ENCODE results near the gene MC5R. TPM values are rescaled to one million over a fixed set of nuclear protein-coding genes. Genes with fewer than 3 reads are reported as not detected.

MC5R gene
- total RNA-seq (2014; rRNA removed; shearing (Covaris generic)), result not detected in 2 replicates

GRCh38 chr18:13823707-13824395, at the start of gene MC5R:
TSS of gene MC5R (plus strand) at chr18:13824149. CDS start at chr18:13825766, 1,617 bp downstream.
- Histone ChIP-seq H3K4me3 (peak within 1 kb of the TSS; percentile 12; the same call in 1 of the 2 replicates), H3K27ac (no peak within 1 kb of the TSS), H3K36me3 (no peaks in the 10 kb centered on the region), H3K9me3 (replicated peaks) (no peaks in the 10 kb centered on the region), H3K27me3 (replicated peaks) (peaks cover 3% of the 10 kb centered on the region; the same call in 1 of the 2 replicates), H3K4me1 (replicated peaks) (peaks cover 5% of the 10 kb centered on the region; the same call in 1 of the 2 replicates)
- DNase-seq (ENCODE audit: low read depth in 1 of 2, low spot score in 2 of 2), result peak; percentile 42 to 57

GRCh38 chr18:13775058-13775457, 48.9 kb upstream of the MC5R start:
- Histone ChIP-seq H3K4me1 (replicated peaks) (no peaks in the 10 kb centered on the region), H3K36me3 (no peaks in the 10 kb centered on the region), H3K9me3 (replicated peaks) (no peaks in the 10 kb centered on the region), H3K4me3 (no peak overlapping the region), H3K27ac (no peak overlapping the region), H3K27me3 (replicated peaks) (no peaks in the 10 kb centered on the region)
- DNase-seq (ENCODE audit: low read depth in 1 of 2, low spot score in 2 of 2), result no peak

GRCh38 chr18:13791181-13791580, 32.8 kb upstream of the MC5R start:
- no peaks in the 10 kb centered on the region; the same call in 1 of the 2 replicates for H3K27me3 ChIP-seq (replicated peaks)
- no peaks in the 10 kb centered on the region for H3K36me3 ChIP-seq
- no peak overlapping the region for H3K4me3 ChIP-seq
- H3K27ac ChIP-seq, result no peak overlapping the region
- H3K9me3 ChIP-seq (replicated peaks), result no peaks in the 10 kb centered on the region
- no peak for DNase-seq (ENCODE audit: low read depth in 1 of 2, low spot score in 2 of 2)
- H3K4me1 ChIP-seq (replicated peaks), result no peaks in the 10 kb centered on the region

GRCh38 chr18:13793819-13794218, 30.1 kb upstream of the MC5R start:
- no peak overlapping the region for H3K4me3 ChIP-seq
- H3K27ac ChIP-seq, result no peak overlapping the region
- no peaks in the 10 kb centered on the region for H3K27me3 ChIP-seq (replicated peaks)
- H3K9me3 ChIP-seq (replicated peaks), result no peaks in the 10 kb centered on the region
- H3K36me3 ChIP-seq, result no peaks in the 10 kb centered on the region
- no peaks in the 10 kb centered on the region for H3K4me1 ChIP-seq (replicated peaks)
- no peak for DNase-seq (ENCODE audit: low read depth in 1 of 2, low spot score in 2 of 2)

- no peak for DNase-seq (ENCODE audit: low read depth in 1 of 2, low spot score in 2 of 2)
- Histone ChIP-seq H3K27ac (no peak overlapping the region), H3K4me3 (no peak overlapping the region), H3K36me3 (no peaks in the 10 kb centered on the region), H3K27me3 (replicated peaks) (peaks cover 5% of the 10 kb centered on the region; the same call in 1 of the 2 replicates), H3K9me3 (replicated peaks) (no peaks in the 10 kb centered on the region), H3K4me1 (replicated peaks) (no peaks in the 10 kb centered on the region)
Observed at GRCh38 chr18:13796515-13796914, 27.4 kb upstream of the MC5R start.

- DNase-seq (ENCODE audit: low read depth in 1 of 2, low spot score in 2 of 2), result no peak
- Histone ChIP-seq H3K27ac (no peak overlapping the region), H3K4me3 (no peak overlapping the region), H3K9me3 (replicated peaks) (no peaks in the 10 kb centered on the region), H3K27me3 (replicated peaks) (peaks cover 9% of the 10 kb centered on the region; the same call in 1 of the 2 replicates), H3K36me3 (no peaks in the 10 kb centered on the region), H3K4me1 (replicated peaks) (no peaks in the 10 kb centered on the region)
Observed at GRCh38 chr18:13797157-13797611, 26.8 kb upstream of the MC5R start.

GRCh38 chr18:13799396-13799795, 24.6 kb upstream of the MC5R start:
- H3K27ac ChIP-seq, result no peak overlapping the region
- no peak for DNase-seq (ENCODE audit: low read depth in 1 of 2, low spot score in 2 of 2)

GRCh38 chr18:13800505-13801259, 23.3 kb upstream of the MC5R start:
- no peaks in the 10 kb centered on the region for H3K4me1 ChIP-seq (replicated peaks)
- H3K36me3 ChIP-seq, result no peaks in the 10 kb centered on the region
- H3K4me3 ChIP-seq, result no peak overlapping the region
- DNase-seq (ENCODE audit: low read depth in 1 of 2, low spot score in 2 of 2), result peak; percentile 6 to 56
- H3K9me3 ChIP-seq (replicated peaks), result no peaks in the 10 kb centered on the region
- H3K27me3 ChIP-seq (replicated peaks), result peaks cover 9% of the 10 kb centered on the region; the same call in 1 of the 2 replicates
- no peak overlapping the region for H3K27ac ChIP-seq

More at GRCh38 chr18:13799396-13799795, 24.6 kb upstream of the MC5R start:
- H3K36me3 ChIP-seq, result no peaks in the 10 kb centered on the region
- H3K4me3 ChIP-seq, result no peak overlapping the region
- H3K27me3 ChIP-seq (replicated peaks), result peaks cover 9% of the 10 kb centered on the region; the same call in 1 of the 2 replicates
- no peaks in the 10 kb centered on the region for H3K9me3 ChIP-seq (replicated peaks)
- no peaks in the 10 kb centered on the region for H3K4me1 ChIP-seq (replicated peaks)

- Histone ChIP-seq H3K36me3 (no peaks in the 10 kb centered on the region), H3K4me3 (no peak overlapping the region), H3K4me1 (replicated peaks) (no peaks in the 10 kb centered on the region), H3K27ac (no peak overlapping the region), H3K27me3 (replicated peaks) (peaks cover 9% of the 10 kb centered on the region; the same call in 1 of the 2 replicates), H3K9me3 (replicated peaks) (no peaks in the 10 kb centered on the region)
- DNase-seq (ENCODE audit: low read depth in 1 of 2, low spot score in 2 of 2), result no peak
Observed at GRCh38 chr18:13801260-13801601, 22.7 kb upstream of the MC5R start.

GRCh38 chr18:13804305-13804704, 19.6 kb upstream of the MC5R start:
- Histone ChIP-seq H3K4me3 (no peak overlapping the region), H3K9me3 (replicated peaks) (no peaks in the 10 kb centered on the region; the same call in 1 of the 2 replicates), H3K36me3 (no peaks in the 10 kb centered on the region), H3K27me3 (replicated peaks) (peaks cover 9% of the 10 kb centered on the region; the same call in 1 of the 2 replicates), H3K27ac (no peak overlapping the region), H3K4me1 (replicated peaks) (no peaks in the 10 kb centered on the region)
- no peak for DNase-seq (ENCODE audit: low read depth in 1 of 2, low spot score in 2 of 2)

GRCh38 chr18:13808294-13809042, 15.5 kb upstream of the MC5R start:
- Histone ChIP-seq H3K27me3 (replicated peaks) (no peaks in the 10 kb centered on the region), H3K27ac (no peak overlapping the region), H3K4me3 (no peak overlapping the region), H3K36me3 (no peaks in the 10 kb centered on the region), H3K4me1 (replicated peaks) (no peaks in the 10 kb centered on the region), H3K9me3 (replicated peaks) (no peaks in the 10 kb centered on the region; the same call in 1 of the 2 replicates)
- DNase-seq (ENCODE audit: low read depth in 1 of 2, low spot score in 2 of 2), result no peak

- no peak for DNase-seq (ENCODE audit: low read depth in 1 of 2, low spot score in 2 of 2)
- Histone ChIP-seq H3K27ac (no peak overlapping the region), H3K9me3 (replicated peaks) (no peaks in the 10 kb centered on the region; the same call in 1 of the 2 replicates), H3K27me3 (replicated peaks) (no peaks in the 10 kb centered on the region), H3K4me3 (no peak overlapping the region), H3K4me1 (replicated peaks) (no peaks in the 10 kb centered on the region), H3K36me3 (no peaks in the 10 kb centered on the region)
Observed at GRCh38 chr18:13809043-13809430, 14.9 kb upstream of the MC5R start.

GRCh38 chr18:13809531-13810255, 14.3 kb upstream of the MC5R start:
- H3K4me3 ChIP-seq, result no peak overlapping the region
- no peak overlapping the region for H3K27ac ChIP-seq
- H3K27me3 ChIP-seq (replicated peaks), result no peaks in the 10 kb centered on the region
- H3K36me3 ChIP-seq, result no peaks in the 10 kb centered on the region
- no peak for DNase-seq (ENCODE audit: low read depth in 1 of 2, low spot score in 2 of 2)
- H3K9me3 ChIP-seq (replicated peaks), result no peaks in the 10 kb centered on the region; the same call in 1 of the 2 replicates
- H3K4me1 ChIP-seq (replicated peaks), result no peaks in the 10 kb centered on the region
